DMS53 (cell line): ENCODE data around the gene SRXN1.

Experiments
- DNase-seq: peaks from one replicate; lab custom pipeline; 2025; lab: John Stamatoyannopoulos, UW

The SRXN1 gene

GRCh38 chr20:607476-607875, 45.5 kb downstream of the SRXN1 start:
- no peak for DNase-seq

GRCh38 chr20:605237-605636, 47.8 kb downstream of the SRXN1 start:
- DNase-seq, result no peak

DNA sequence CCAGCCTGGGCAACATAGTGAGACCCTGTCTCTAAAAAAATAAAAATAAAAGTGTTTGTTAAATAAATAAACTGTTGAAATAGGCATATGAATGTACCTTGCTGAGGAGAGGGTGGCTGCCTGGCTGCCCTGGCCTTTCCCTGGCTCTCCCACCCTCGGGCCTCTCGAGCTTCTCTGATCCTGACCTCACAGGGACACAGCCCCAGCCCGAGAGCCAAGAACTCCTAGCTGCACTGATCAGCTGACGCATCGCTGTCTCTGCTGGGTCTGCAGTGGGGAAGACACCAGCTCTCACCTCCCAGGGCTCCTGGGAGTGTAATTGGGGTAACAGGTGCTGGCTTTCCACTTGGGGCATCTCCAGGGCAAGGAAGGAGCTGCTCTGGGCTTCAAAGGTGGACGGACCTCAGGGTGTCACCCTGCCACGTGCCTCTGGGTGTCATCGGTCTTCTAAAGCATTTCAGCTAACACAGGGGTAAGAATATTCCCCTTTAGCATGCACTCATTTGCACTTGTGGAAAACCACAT, 49.8 kb downstream of the SRXN1 start:
- no peak for DNase-seq

- no peak for DNase-seq
Observed at GRCh38 chr20:602111-602970, 50.7 kb downstream of the SRXN1 start.

DNA sequence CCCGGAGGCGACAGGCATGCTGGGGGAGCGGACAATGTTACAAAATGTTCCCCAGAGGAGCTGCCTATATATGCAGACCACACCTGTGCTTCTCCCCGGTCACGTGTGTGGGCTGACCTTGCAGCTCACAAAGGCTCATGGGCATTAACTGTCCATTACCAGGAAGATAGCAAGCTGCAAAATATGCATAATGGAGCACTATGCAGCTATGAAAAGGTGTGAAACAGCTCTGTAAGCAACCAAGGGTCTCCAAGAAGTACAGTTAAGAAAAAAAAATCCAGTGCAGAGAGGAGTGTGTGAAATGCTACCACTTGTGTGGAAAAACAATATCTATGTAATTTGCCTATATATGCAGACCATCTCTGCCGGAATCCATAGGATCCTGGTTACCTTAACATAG, 52.3 kb downstream of the SRXN1 start:
- no peak for DNase-seq

GRCh38 chr20:600141-600540, 52.9 kb downstream of the SRXN1 start:
- no peak for DNase-seq

DNA sequence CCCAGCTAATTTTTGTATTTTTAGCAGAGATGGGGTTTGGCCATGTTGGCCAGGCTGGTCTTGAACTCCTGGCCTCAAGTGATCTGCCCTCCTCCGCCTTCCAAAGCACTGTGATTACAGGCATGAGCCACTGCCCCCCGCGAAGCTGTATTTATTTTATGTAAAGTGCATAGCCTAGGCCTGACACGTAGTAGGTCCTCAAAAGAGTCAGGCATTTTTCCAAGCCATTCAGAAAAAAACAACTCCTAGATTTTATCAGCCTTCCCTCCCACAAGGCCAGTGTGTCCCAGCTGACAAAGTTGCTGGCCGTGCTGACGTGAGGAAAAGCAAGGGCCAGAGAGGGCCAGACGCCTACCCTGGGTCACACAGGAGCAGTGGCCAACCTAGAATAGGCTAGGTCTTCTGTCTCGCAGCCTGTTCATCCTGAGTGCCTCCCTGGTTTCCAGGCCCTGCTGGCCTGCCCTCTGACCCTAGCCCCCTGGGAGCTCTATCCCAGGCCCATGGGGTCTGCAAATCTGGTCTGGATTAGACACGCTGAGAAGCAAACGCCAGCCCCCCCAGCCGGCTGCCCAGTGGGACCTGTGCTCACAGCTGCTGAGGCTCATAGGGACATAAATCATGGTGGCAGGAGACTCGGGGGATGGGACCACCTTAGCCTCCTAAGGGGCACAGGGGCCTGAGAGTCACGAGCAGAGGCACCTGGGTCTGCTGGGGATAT, 54.7 kb downstream of the SRXN1 start:
- no peak for DNase-seq

GRCh38 chr20:597560-597959, 55.4 kb downstream of the SRXN1 start:
- DNase-seq, result no peak
